Femur (tissue), 1 donor: ENCODE measurements around the gene BTBD1.

Experiments used
- DNase-seq: peaks from one replicate; pipeline ENCODE4 v3.0.0-alpha.2; 2017

Gene BTBD1

GRCh38 chr15:82985688-82986441 is 81.2 kb downstream of the BTBD1 start, which contains the start of gene RAMAC:
RAMAC (plus strand) TSS chr15:82986210; CDS start chr15:82989019, 2,809 bp downstream.
- DNase-seq = peak; percentile 96

DNA sequence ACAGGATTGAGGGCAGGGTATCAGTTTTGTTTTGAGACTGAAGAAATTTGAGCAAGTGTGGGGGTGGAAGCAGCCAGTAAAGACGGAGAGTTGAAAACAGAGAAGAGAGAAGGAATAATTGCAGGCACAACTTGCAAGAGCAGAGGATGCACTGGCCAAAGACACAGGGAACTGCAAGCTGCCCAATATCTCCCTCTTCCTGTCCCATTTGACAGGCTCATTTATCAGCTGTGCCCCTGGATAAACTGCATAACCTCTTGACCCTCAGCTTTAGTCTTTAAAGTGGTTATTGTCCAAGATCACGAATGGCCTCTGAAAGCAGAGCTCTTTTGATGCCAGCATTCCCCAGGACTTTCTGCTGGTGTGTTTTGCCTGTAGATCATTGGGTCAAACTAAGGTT is 86.1 kb downstream of the BTBD1 start:
- no peak for DNase-seq

- DNase-seq = no peak
Measured at GRCh38 chr15:82979726-82980125, 87.3 kb downstream of the BTBD1 start.

DNA sequence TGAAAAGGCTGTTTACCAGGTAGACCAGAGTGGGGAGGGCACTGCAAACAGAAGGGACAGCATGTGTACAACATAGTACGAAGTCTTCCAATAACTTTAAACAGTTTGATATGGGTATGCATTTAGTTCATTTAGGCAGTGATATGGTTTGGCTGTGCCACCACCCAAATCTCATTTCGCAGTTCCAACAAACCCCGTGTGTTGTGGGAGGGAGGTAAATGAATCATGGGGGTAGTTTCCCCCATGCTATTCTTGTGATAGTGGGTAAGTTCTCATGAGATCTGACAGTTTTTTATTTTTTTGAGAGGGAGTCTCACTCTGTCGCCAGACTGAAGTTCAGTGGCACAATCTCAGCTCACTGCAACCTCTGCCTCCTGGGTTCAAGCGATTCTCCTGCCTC is 88.6 kb downstream of the BTBD1 start:
- DNase-seq = no peak

DNA sequence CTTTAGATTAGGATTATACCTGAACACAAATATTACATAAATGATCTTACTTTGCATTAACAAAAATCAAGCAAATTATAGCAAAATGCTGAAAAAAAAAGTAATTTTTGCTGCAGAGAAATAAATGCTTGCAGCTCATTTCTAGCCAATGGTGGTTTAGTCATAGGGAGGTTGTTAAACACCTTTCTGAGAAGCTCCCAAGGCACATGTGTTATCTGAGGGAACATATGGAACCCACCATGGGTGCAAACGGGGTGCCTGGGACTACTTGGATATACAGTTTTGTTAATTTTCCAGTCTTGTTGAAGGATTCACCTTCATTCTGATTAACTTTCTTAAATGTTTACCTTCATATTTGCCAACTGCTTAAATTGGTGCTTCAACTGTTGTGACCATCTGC is 90.0 kb downstream of the BTBD1 start:
- DNase-seq = no peak

DNA sequence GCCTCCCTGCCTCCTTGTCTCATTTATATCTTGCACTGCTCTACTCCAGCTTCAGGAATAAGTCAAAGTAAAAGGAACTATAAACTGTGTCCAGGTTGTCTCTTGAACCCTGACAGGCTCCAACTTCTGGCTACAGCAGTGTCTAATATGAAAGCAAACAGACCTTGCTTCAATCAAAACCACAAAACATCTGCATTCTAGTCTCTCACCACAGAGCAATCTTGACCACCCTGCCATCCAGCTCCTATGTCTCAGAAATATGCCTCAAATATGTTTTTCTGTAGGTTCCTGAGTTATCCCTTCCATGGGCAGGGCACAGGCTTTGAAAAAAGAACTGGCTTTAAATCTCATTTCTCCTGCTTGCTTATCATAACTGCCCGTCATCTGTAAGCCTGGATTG is 94.1 kb downstream of the BTBD1 start:
- no peak for DNase-seq

- no peak for DNase-seq
Measured at GRCh38 chr15:82971218-82971984, 95.7 kb downstream of the BTBD1 start.

- DNase-seq = no peak
Measured at GRCh38 chr15:82970696-82971095, 96.4 kb downstream of the BTBD1 start.

DNA sequence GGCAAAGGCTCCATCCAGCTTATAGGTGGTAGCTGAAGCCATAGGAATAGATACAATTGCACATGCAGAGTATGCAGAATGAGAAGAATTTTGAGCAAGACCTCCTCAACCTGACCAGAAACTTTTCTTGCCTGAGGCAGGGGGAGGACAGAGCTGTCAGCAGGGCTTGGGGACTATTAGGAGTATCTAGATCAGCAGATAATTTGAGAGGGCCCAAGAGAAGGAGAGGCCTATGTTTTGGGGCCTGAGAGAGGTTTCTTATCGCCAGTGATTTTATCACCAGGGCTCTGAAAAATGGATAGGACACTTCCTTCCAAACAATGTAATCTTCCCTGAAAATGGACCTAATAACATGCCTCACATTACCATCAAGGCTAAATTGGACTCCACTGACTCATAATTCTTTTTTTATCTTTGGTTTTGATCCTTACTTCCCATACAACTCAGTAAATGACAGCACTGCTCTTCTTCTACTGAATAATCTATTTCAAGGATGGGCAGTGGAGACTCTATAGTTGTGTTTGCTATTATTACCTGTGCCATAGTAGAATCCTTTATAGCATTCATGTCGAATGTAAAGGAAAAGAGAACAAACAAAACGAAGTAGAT is 96.9 kb downstream of the BTBD1 start:
- DNase-seq = no peak

GRCh38 chr15:82969353-82969752 is 97.7 kb downstream of the BTBD1 start:
- DNase-seq = no peak

DNA sequence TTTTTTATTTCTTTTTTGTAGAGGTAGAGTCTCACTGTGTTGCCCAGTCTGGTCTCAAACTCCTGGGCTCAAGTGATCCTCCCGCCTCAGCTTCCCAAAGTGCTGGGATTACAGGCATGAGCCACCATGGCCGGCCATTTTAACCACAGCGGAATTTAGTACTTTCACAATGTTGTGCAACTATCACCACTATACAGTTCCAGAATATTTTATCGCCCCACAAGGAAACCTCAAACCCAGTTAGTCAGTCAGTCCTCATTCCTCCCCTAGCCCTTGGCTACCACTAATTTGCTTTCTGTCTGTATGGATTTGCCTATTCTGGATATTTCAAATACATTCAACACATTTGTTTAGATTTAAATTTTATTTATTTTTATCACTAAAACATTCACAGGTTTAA is 99.0 kb downstream of the BTBD1 start:
- DNase-seq = no peak

GRCh38 chr15:82966671-82967071 is 100.4 kb downstream of the BTBD1 start:
- no peak for DNase-seq
